ENCODE results near the gene SLC9B2. TPM values are rescaled to one million over a fixed set of nuclear protein-coding genes. Genes with fewer than 3 reads are reported as not detected.

SLC9B2 gene
- total RNA-seq, 2 experiments from 2014 or later = 21.1 to 21.7 TPM

GRCh38 chr4:103019308-103020124 is 57.0 kb downstream of the SLC9B2 start, which contains the start of gene SLC9B1:
SLC9B1 (minus strand) TSS chr4:103019705; CDS start chr4:102991711, 27,994 bp downstream.
- H3K9me3 Mint-ChIP-seq = no peaks in the 10 kb centered on the region
- peak within 1 kb of the TSS; percentile 99 for H3K27ac Mint-ChIP-seq
- DNase-seq (peak; percentile 84 to 96 (median 91)), ATAC-seq (ENCODE audit: poor library complexity) (peak; percentile 89)
- peaks cover 25% of the 10 kb centered on the region for H3K4me1 Mint-ChIP-seq (ENCODE audit: low read depth)
- H3K4me3 ChIP-seq (ENCODE audit: low read length) = peak within 1 kb of the TSS; percentile 64
- ChIA-PET CTCF (interaction anchor here (0.9 to 1.0 kb wide), 3 partner anchors 10 to 399 kb away, joined by 3 to 4 read pairs (median 3); no protein-coding TSS in a partner anchor), POLR2A (interaction anchor here (0.6 to 1.3 kb wide), 13 partner anchors 9 to 675 kb away, joined by 3 to 19 read pairs (median 4); partner anchors contain the start of genes BDH2, CISD2, NFKB1 and SLC39A8)
- H3K36me3 ChIP-seq (ENCODE audit: insufficient read depth, low read length) = no peaks in the 10 kb centered on the region
- peaks cover 22% of the 10 kb centered on the region for H3K4me1 ChIP-seq (ENCODE audit: insufficient read depth, low read length)
- TF ChIP-seq CTCF (IDR thresholded peaks at IDR 0.05) = no peak
- no peaks in the 10 kb centered on the region for H3K27me3 ChIP-seq (ENCODE audit: control insufficient read depth in 1 of 2, insufficient read depth in 2 of 2, low read length in 2 of 2)
- peak within 1 kb of the TSS; percentile 65 to 94 for H3K27ac ChIP-seq (ENCODE audit: low read depth in 1 of 2, low read length in 2 of 2)
- peak within 1 kb of the TSS; percentile 91 for H3K4me3 Mint-ChIP-seq
- intact Hi-C loops (cut with DNase I, micrococcal nuclease) = loop anchor here (1.0 to 5.0 kb wide), 8 partner anchors 57 to 677 kb away; partner anchors contain the start of genes SLC9B2 (in 2 of the 2), UBE2D3 (in 2 of the 2), BDH2 (in 1 of the 2) and MANBA (in 1 of the 2)
- H3K27me3 Mint-ChIP-seq = no peaks in the 10 kb centered on the region
- peaks cover 4% of the 10 kb centered on the region for H3K36me3 Mint-ChIP-seq (ENCODE audit: low read depth)
- no peaks in the 10 kb centered on the region for H3K9me3 ChIP-seq (ENCODE audit: control insufficient read depth in 1 of 2, insufficient read depth in 1 of 2, low read length in 2 of 2)

- ChIA-PET POLR2A (interaction anchor here (0.6 to 2.1 kb wide), 5 partner anchors 150 to 588 kb away, joined by 3 to 9 read pairs (median 4); partner anchors contain the start of genes CISD2 and UBE2D3), CTCF (interaction anchor here (0.9 to 1.0 kb wide), 2 partner anchors 9 to 398 kb away, joined by 3 to 4 read pairs; no protein-coding TSS in a partner anchor)
- TF ChIP-seq CTCF (IDR thresholded peaks at IDR 0.05) = no peak
- Histone ChIP-seq H3K4me3 (ENCODE audit: low read length) (peak overlapping the region; percentile 64), H3K36me3 (ENCODE audit: insufficient read depth, low read length) (no peaks in the 10 kb centered on the region), H3K27me3 (ENCODE audit: control insufficient read depth in 1 of 2, insufficient read depth in 2 of 2, low read length in 2 of 2) (no peaks in the 10 kb centered on the region), H3K4me1 (ENCODE audit: insufficient read depth, low read length) (peaks cover 22% of the 10 kb centered on the region), H3K27ac (ENCODE audit: low read depth in 1 of 2, low read length in 2 of 2) (peak overlapping the region; percentile 65 to 94), H3K9me3 (ENCODE audit: control insufficient read depth in 1 of 2, insufficient read depth in 1 of 2, low read length in 2 of 2) (no peaks in the 10 kb centered on the region)
- Mint-ChIP-seq H3K4me3 (peak overlapping the region; percentile 91), H3K27ac (peak overlapping the region; percentile 99), H3K36me3 (ENCODE audit: low read depth) (peaks cover 4% of the 10 kb centered on the region), H3K9me3 (no peaks in the 10 kb centered on the region), H3K27me3 (no peaks in the 10 kb centered on the region), H3K4me1 (ENCODE audit: low read depth) (peaks cover 25% of the 10 kb centered on the region)
- intact Hi-C loops (cut with DNase I, micrococcal nuclease) = loop anchor here (1.0 to 5.0 kb wide), 5 partner anchors 58 to 676 kb away; partner anchors contain the start of genes UBE2D3 (in 2 of the 2) and SLC9B2 (in 1 of the 2)
- ATAC-seq (ENCODE audit: poor library complexity) (no peak), DNase-seq (peak in 4 of 14 experiments; percentile 3 to 27 (median 16))
Observed at GRCh38 chr4:103018391-103019307, 57.9 kb downstream of the SLC9B2 start.

GRCh38 chr4:103012551-103012950 is 64.0 kb downstream of the SLC9B2 start:
- no peaks in the 10 kb centered on the region for H3K36me3 ChIP-seq (ENCODE audit: insufficient read depth, low read length)
- H3K27me3 ChIP-seq (ENCODE audit: control insufficient read depth in 1 of 2, insufficient read depth in 2 of 2, low read length in 2 of 2) = no peaks in the 10 kb centered on the region
- DNase-seq (no peak), ATAC-seq (ENCODE audit: poor library complexity) (no peak)
- H3K9me3 ChIP-seq (ENCODE audit: control insufficient read depth in 1 of 2, insufficient read depth in 1 of 2, low read length in 2 of 2) = no peaks in the 10 kb centered on the region
- H3K36me3 Mint-ChIP-seq (ENCODE audit: low read depth) = no peaks in the 10 kb centered on the region
- H3K27ac Mint-ChIP-seq = no peak overlapping the region
- no peak overlapping the region for H3K4me3 ChIP-seq (ENCODE audit: low read length)
- ChIA-PET POLR2A (interaction anchor here (1.5 kb wide), 1 partner anchor 185 kb away, joined by 4 read pairs; no protein-coding TSS in a partner anchor), CTCF (interaction anchor here (0.6 kb wide), 1 partner anchor 582 kb away, joined by 5 read pairs; no protein-coding TSS in a partner anchor)
- intact Hi-C loops (cut with DNase I, micrococcal nuclease) = no loop called here
- H3K4me1 Mint-ChIP-seq (ENCODE audit: low read depth) = no peaks in the 10 kb centered on the region
- H3K27me3 Mint-ChIP-seq = no peaks in the 10 kb centered on the region
- no peak overlapping the region for H3K27ac ChIP-seq (ENCODE audit: low read depth in 1 of 2, low read length in 2 of 2)
- no peak for TF ChIP-seq CTCF (IDR thresholded peaks at IDR 0.05)
- H3K4me1 ChIP-seq (ENCODE audit: insufficient read depth, low read length) = no peaks in the 10 kb centered on the region
- H3K9me3 Mint-ChIP-seq = no peaks in the 10 kb centered on the region
- H3K4me3 Mint-ChIP-seq = no peak overlapping the region

Measured in CD4-positive, alpha-beta T cell (primary cell).